Ovary (tissue), 3 donors: ENCODE data around the gene HGS.

Experiments used
- CTCF ChIP-seq, 3 donors: fragments of 450-650 bp in 2 of 3; fragments of 200-600 bp in 1 of 3; IDR thresholded peaks; one replicate each; pipeline versions ENCODE4 v1.5.1 to v1.8.0; 2016 to 2022; ENCODE audit warnings: antibody characterized with exemption in 3 of 3, mild to moderate bottlenecking in 1 of 3
- EP300 ChIP-seq: sonication (generic); formaldehyde crosslinking; IDR thresholded peaks from one replicate; pipeline ENCODE4 v1.6.1; 2017; ENCODE audit warnings: antibody characterized with exemption
- donor health status: DM: no; HTN: no; CAD: no.

DNA sequence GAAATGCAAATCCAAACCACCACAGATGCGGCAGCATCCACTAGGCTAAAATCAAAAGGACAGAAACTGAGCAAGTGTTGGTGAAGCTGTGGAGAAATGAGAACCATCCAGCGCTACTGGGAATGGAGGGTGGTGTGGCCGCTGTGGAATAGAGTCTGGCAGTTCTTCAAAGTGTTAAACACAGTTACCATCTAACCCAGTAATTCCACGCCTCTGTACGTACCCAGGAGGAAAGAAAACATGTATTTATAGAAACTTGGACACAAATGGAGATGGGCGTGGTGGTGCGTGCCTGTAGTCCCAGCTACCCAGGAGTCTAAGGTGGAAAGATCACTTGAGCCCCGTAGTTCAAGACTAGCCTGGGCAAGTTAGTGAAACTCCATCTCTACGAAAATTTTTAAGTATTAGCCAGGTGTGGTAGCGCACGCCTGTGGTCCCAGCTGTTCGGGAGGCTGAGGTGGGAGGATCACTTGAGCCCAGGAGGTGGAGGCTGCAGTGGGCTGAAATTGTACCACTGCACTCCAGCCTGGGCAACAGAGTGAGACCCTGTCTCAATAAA lies 39.9 kb downstream of the HGS start:
- no peak for TF ChIP-seq EP300
- TF ChIP-seq CTCF (IDR thresholded peaks at IDR 0.05): no peak
